Prostate gland (tissue), 2 donors: Measurements from ENCODE around the gene NAMPT. TPM values are rescaled to one million over a fixed set of nuclear protein-coding genes. Genes with fewer than 3 reads are reported as not detected.

ENCODE experiments used
- small RNA-seq, 2 donors: library from RNA; depleted of rRNA; stranded (forward); fragments of <200 nt; gene quantifications; one replicate each; pipeline ENCODE3, GENCODE V24; 2016
- total RNA-seq, 2 donors: library from RNA; depleted of rRNA; stranded (reverse); fragments of >200 nt; gene quantifications; one replicate each; pipeline ENCODE4 v1.1.0, GENCODE V29; 2016

NAMPT gene
- total RNA-seq, 2 donors from 2014 or later: 108 to 284 TPM

Small RNAs within 50 kb of the gene (small RNA-seq; reads per million reads assigned to genes)
- 0 reads per million in 2 donors for gene RNU6-392P

Other genes with a start within 250 kb of the NAMPT start
- 100 to 1,000 TPM in 1 of 2 donors, 10 to 100 TPM in 1; 87.9 to 132 TPM for gene SYPL1, start 172.7 kb downstream of the NAMPT start, total RNA-seq